OCI-LY3 (cell line): ENCODE results near the gene TAF4.

Source experiments
- H2AFZ ChIP-seq: fragments of 200-600, 300-600 bp; shearing (Covaris generic); 2 replicates; pipeline ENCODE4 v1.6.0; 2014; ENCODE audit warnings: antibody characterized with exemption, low read depth, low read length
- H3K27ac ChIP-seq: fragments of 200-600, 300-600 bp; sonication (generic); 2 replicates; pipeline ENCODE4 v1.5.1; 2014; ENCODE audit warnings: mild to moderate bottlenecking, low read length, moderate library complexity, mixed read lengths
- H3K27me3 ChIP-seq: fragments of 200-600, 300-600 bp; sonication (generic); 2 replicates; pipeline ENCODE4 v1.6.1; 2014; ENCODE audit warnings: low read depth, low read length, mixed read lengths
- H3K36me3 ChIP-seq: fragments of 200-600, 300-600 bp; sonication (generic); replicated peaks from 2 replicates; pipeline ENCODE3; 2014; ENCODE audit warnings: low read depth, low read length, mixed read lengths
- H3K4me1 ChIP-seq: fragments of 300-600, 200-600 bp; sonication (generic); 2 replicates; pipeline ENCODE4 v1.6.1; 2014; ENCODE audit warnings: low read length, mixed read lengths
- H3K4me2 ChIP-seq: fragments of 200-600, 300-600 bp; sonication (generic); 2 replicates; pipeline ENCODE4 v1.6.1; 2014; ENCODE audit warnings: low read length, mixed read lengths
- H3K4me3 ChIP-seq: fragments of 300-600, 200-600 bp; sonication (generic); 2 replicates; pipeline ENCODE4 v1.5.1; 2014; ENCODE audit warnings: antibody characterized with exemption, mild to moderate bottlenecking, low read length, moderate library complexity
- H3K79me2 ChIP-seq: fragments of 300-600, 200-600 bp; shearing (Covaris generic); 2 replicates; pipeline ENCODE4 v1.6.1; 2014; ENCODE audit warnings: mild to moderate bottlenecking, low read length, mixed read lengths
- H3K9ac ChIP-seq: fragments of 300-600, 200-600 bp; shearing (Covaris generic); 2 replicates; pipeline ENCODE4 v1.6.0; 2014; ENCODE audit warnings: mild to moderate bottlenecking, low read length, moderate library complexity
- H3K9me3 ChIP-seq: fragments of 200-600, 300-600 bp; shearing (Covaris generic); 2 replicates; pipeline ENCODE4 v1.6.1; 2014; ENCODE audit warnings: low read length, mixed read lengths; ENCODE audit not compliant: insufficient read depth
- H4K20me1 ChIP-seq: fragments of 200-600, 300-600 bp; sonication (generic); 2 replicates; pipeline ENCODE4 v1.6.1; 2016; ENCODE audit warnings: low read length, mixed read lengths; ENCODE audit not compliant: insufficient read depth
- CTCF ChIP-seq: fragments of 200-600, 300-600 bp; sonication (generic); IDR thresholded peaks from 2 replicates; pipeline ENCODE4 v1.5.1; 2014; ENCODE audit warnings: antibody characterized with exemption, low read length, low read depth
- EZH2phosphoT487 ChIP-seq: fragments of 200-600 bp; shearing (Covaris generic); IDR thresholded peaks from 2 replicates; pipeline ENCODE4 v1.6.1; 2018; ENCODE audit warnings: antibody characterized with exemption, mixed run types, low read depth

The TAF4 gene

GRCh38 chr20:62001178-62001715 is 64.4 kb downstream of the TAF4 start:
- Histone ChIP-seq H3K4me3 (no peak overlapping the region), H3K27ac (no peak overlapping the region), H3K79me2 (no peaks in the 10 kb centered on the region), H4K20me1 (no peaks in the 10 kb centered on the region), H3K9ac (no peak overlapping the region), H3K27me3 (no peaks in the 10 kb centered on the region), H3K9me3 (no peaks in the 10 kb centered on the region), H3K4me2 (no peak overlapping the region), H2AFZ (no peak overlapping the region), H3K4me1 (no peaks in the 10 kb centered on the region), H3K36me3 (peaks cover 53% of the 10 kb centered on the region)
- TF ChIP-seq CTCF: no peak
- TF ChIP-seq EZH2phosphoT487: no peak

DNA sequence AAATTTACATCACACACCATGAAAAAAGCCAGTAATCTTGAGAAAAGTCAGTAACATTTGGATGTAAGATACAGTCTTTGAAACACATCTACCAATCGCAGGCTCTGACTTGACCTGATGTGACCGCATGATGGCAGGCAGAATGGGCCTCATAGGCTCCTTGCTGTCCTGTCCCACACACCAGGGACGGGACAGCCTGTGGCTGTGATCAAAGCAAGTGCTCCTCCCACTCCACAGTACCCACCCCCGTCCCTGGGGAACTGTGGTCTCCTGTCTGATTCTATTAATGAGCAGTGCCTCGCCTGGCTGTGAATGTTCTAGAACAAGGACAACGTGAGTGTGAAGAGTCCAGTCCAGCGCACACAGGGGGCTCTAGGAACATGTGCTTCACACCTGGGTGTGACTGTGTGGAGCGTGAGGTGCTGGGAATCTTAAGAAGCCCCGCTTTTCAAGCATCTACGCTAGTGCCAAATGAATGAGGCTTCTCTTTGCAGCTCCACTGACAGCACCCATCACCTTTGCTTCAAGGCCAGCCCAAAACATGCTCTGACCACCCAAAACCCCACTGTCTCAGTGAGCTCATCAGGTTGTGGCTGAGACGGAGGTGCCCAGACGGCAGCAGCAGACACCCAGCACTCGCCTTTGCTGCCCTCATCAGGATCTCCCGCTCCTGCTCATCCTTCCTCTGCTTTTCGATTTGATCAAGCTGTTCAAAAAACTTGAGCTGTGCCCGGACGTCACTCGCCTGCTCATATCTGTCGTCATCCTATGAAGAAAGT is 67.1 kb downstream of the TAF4 start:
- no peaks in the 10 kb centered on the region for H3K79me2 ChIP-seq
- no peak overlapping the region for H3K4me3 ChIP-seq
- no peak overlapping the region for H2AFZ ChIP-seq
- no peaks in the 10 kb centered on the region for H3K9me3 ChIP-seq
- peaks cover 64% of the 10 kb centered on the region for H3K36me3 ChIP-seq
- no peaks in the 10 kb centered on the region for H4K20me1 ChIP-seq
- no peak overlapping the region for H3K27ac ChIP-seq
- no peaks in the 10 kb centered on the region for H3K27me3 ChIP-seq
- H3K4me1 ChIP-seq: no peaks in the 10 kb centered on the region
- TF ChIP-seq CTCF (no peak), EZH2phosphoT487 (no peak)
- no peak overlapping the region for H3K9ac ChIP-seq
- H3K4me2 ChIP-seq: no peak overlapping the region

- no peaks in the 10 kb centered on the region for H3K9me3 ChIP-seq
- H3K4me1 ChIP-seq: no peaks in the 10 kb centered on the region
- TF ChIP-seq CTCF (no peak), EZH2phosphoT487 (no peak)
- no peaks in the 10 kb centered on the region for H3K27me3 ChIP-seq
- peaks cover 64% of the 10 kb centered on the region for H3K36me3 ChIP-seq
- no peak overlapping the region for H3K27ac ChIP-seq
- no peak overlapping the region for H2AFZ ChIP-seq
- no peak overlapping the region for H3K9ac ChIP-seq
- no peaks in the 10 kb centered on the region for H4K20me1 ChIP-seq
- H3K4me3 ChIP-seq: no peak overlapping the region
- no peak overlapping the region for H3K4me2 ChIP-seq
- no peaks in the 10 kb centered on the region for H3K79me2 ChIP-seq
These were observed 67.8 kb downstream of the TAF4 start for GRCh38 chr20:61997891-61998290.

DNA sequence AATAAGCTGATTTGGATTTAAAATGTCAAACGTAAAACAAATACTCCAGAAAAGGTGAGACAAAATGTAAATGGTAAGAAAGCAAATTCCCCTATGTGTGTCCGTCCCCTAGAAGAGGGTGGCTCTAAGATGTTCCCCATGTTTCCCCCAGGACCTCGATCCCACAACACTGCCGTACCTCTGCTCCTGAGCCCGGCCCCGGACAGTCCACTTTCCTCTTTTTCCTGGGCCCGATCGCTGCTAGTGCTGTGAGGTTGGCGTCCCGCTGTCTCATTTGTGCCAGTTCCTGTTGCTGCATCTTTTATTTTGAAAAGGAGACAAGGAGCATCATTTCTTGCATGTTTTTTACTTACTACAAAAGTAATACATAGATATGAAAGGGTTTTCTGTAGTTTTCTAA is 68.3 kb downstream of the TAF4 start:
- Histone ChIP-seq H3K36me3 (peaks cover 68% of the 10 kb centered on the region), H3K9me3 (no peaks in the 10 kb centered on the region), H3K27ac (no peak overlapping the region), H2AFZ (no peak overlapping the region), H3K4me1 (no peaks in the 10 kb centered on the region), H3K4me3 (no peak overlapping the region), H3K4me2 (no peak overlapping the region), H3K79me2 (no peaks in the 10 kb centered on the region), H3K27me3 (no peaks in the 10 kb centered on the region), H4K20me1 (no peaks in the 10 kb centered on the region), H3K9ac (no peak overlapping the region)
- TF ChIP-seq CTCF (no peak), EZH2phosphoT487 (no peak)
